GM10248 (cell line): ENCODE results near the gene PI4KA.
A peak's percentile ranks its signal among the peaks of the same experiment; 100 is the strongest.

Experiments used
- CTCF ChIA-PET: fragments of 300-600 bp; sonication (Branson Sonifier 250); formaldehyde crosslinking; extraction: SDS; loops from one replicate; lab custom pipeline; 2021; ENCODE audit warnings: antibody characterized with exemption; lab: Yijun Ruan, JAX
- POLR2A ChIA-PET: fragments of 350-650 bp; sonication (Branson Sonifier 250); formaldehyde crosslinking; extraction: SDS; loops from one replicate; lab custom pipeline; 2020; ENCODE audit warnings: antibody characterized with exemption; lab: Yijun Ruan, JAX
- DNase-seq: peaks from one replicate; pipeline ENCODE4 v3.0.0; 2012; ENCODE audit errors: extremely low spot score
- CTCF ChIP-seq: IDR thresholded peaks from 2 replicates; pipeline ENCODE4 v1.5.1; 2012; ENCODE audit warnings: mild to moderate bottlenecking, low read depth; ENCODE audit errors: extremely low read depth, missing control alignments, control extremely low read depth

Gene PI4KA

GRCh38 chr22:20887375-20887774 is 28.8 kb upstream of the PI4KA start:
- POLR2A ChIA-PET: no interaction called here
- CTCF ChIA-PET: interaction anchor here (4.5 kb wide), 1 partner anchor 19 kb away, joined by 37 read pairs; no protein-coding TSS in a partner anchor
- no peak for TF ChIP-seq CTCF
- no peak for DNase-seq

- DNase-seq: peak; percentile 76
- ChIA-PET POLR2A (no interaction called here), CTCF (interaction anchor here (0.6 to 4.5 kb wide), 29 partner anchors 8 to 207 kb away, joined by 3 to 37 read pairs (median 3); partner anchors contain the start of gene CRKL)
- peak; percentile 94 for TF ChIP-seq CTCF
Observed at GRCh38 chr22:20885557-20886323, 27.1 kb upstream of the PI4KA start.

- CTCF ChIA-PET: interaction anchor here (0.6 to 4.5 kb wide), 15 partner anchors 10 to 133 kb away, joined by 3 to 37 read pairs (median 3); partner anchors contain the start of gene CRKL
- DNase-seq: no peak
- no peak for TF ChIP-seq CTCF
- POLR2A ChIA-PET: no interaction called here
Observed at GRCh38 chr22:20885017-20885556, 26.5 kb upstream of the PI4KA start.

- CTCF ChIA-PET: interaction anchor here (1.4 to 4.5 kb wide), 2 partner anchors 16 to 103 kb away, joined by 3 to 37 read pairs; no protein-coding TSS in a partner anchor
- DNase-seq: no peak
- TF ChIP-seq CTCF: no peak
- POLR2A ChIA-PET: no interaction called here
Observed at GRCh38 chr22:20884454-20884853, 25.8 kb upstream of the PI4KA start.

GRCh38 chr22:20882855-20883254 is 24.2 kb upstream of the PI4KA start:
- ChIA-PET CTCF (interaction anchor here (1.2 to 4.5 kb wide), 2 partner anchors 10 to 14 kb away, joined by 4 to 37 read pairs; no protein-coding TSS in a partner anchor), POLR2A (no interaction called here)
- DNase-seq: no peak
- TF ChIP-seq CTCF: no peak

GRCh38 chr22:20881869-20882815 is 23.5 kb upstream of the PI4KA start:
- CTCF ChIA-PET: no interaction called here
- no peak for TF ChIP-seq CTCF
- POLR2A ChIA-PET: no interaction called here
- DNase-seq: no peak
